Heart left ventricle (tissue), 16 donors: ENCODE results near the gene SRPK1. TPM values are rescaled to one million over a fixed set of nuclear protein-coding genes. Genes with fewer than 3 reads are reported as not detected.

ENCODE experiments used
- ATAC-seq, 4 donors: fragments of 200-7000 bp; cut with Tn5 transposase; one replicate each; pipeline ENCODE4 v1.9.1; 2020 to 2022; ENCODE audit warnings: moderate library complexity in 4 of 4, mild to moderate bottlenecking in 3 of 4, moderate number of reproducible peaks in 1 of 4
- DNase-seq, 5 donors: peaks; one replicate each; pipeline ENCODE4 v3.0.0-alpha.2; 2020
- H3K27ac ChIP-seq, 12 donors: fragments of 200-600 bp; sonication (generic) in 4 of 12; one replicate each; pipeline versions ENCODE4 v1.5.0 to v1.8.0; 2016 to 2022; ENCODE audit warnings: mild to moderate bottlenecking in 2 of 12
- H3K27me3 ChIP-seq, 9 donors: fragments of 200-600 bp; sonication (generic) in 2 of 9; one replicate each; pipeline versions ENCODE4 v1.5.1 to v1.8.0; 2016 to 2022; ENCODE audit warnings: mild to moderate bottlenecking in 3 of 9
- H3K36me3 ChIP-seq, 9 donors: fragments of 200-600 bp; sonication (generic) in 2 of 9; one replicate each; pipeline versions ENCODE4 v1.5.0 to v1.8.0; 2018 to 2022; ENCODE audit warnings: mild to moderate bottlenecking in 2 of 9
- H3K4me1 ChIP-seq, 12 donors: fragments of 200-600 bp; sonication (generic) in 4 of 12; one replicate each; pipeline versions ENCODE4 v1.5.0 to v1.8.0; 2016 to 2022; ENCODE audit warnings: mild to moderate bottlenecking in 3 of 12
- H3K4me3 ChIP-seq, 12 donors: fragments of 200-600 bp; sonication (generic) in 4 of 12; one replicate each; pipeline versions ENCODE4 v1.5.0 to v1.8.0; 2017 to 2022; ENCODE audit warnings: mild to moderate bottlenecking in 9 of 12, moderate library complexity in 4 of 12
- H3K9me3 ChIP-seq, 12 donors: fragments of 200-600 bp; sonication (generic) in 4 of 12; one replicate each; pipeline versions ENCODE4 v1.5.0 to v1.8.0; 2016 to 2022; ENCODE audit warnings: mild to moderate bottlenecking in 1 of 12
- POLR2A ChIP-seq, 2 donors: fragments of 450-650 bp; IDR thresholded peaks; one replicate each; pipeline ENCODE4 v1.6.1; 2017; ENCODE audit warnings: antibody characterized with exemption in 2 of 2, mild to moderate bottlenecking in 2 of 2, moderate library complexity in 2 of 2
- WGBS, 4 donors: extraction: QIAGEN DNeasy Blood & Tissue Kit in 2 of 4; methylation state at CpG; one replicate each; pipeline versions ENCODE4 v1.1.5 to v1.1.7; 2013 to 2018; 5-methylcytosine and 5-hydroxymethylcytosine counted together
- intact Hi-C, 10 donors: fragments of 100-400 bp; cut with DNase I; formaldehyde crosslinking; loops; one replicate each; pipeline versions ENCODE4 v1.11.1 to v1.14.2; 2022
- polyA plus RNA-seq, 2 donors: library from polyadenylated mRNA; stranded (reverse); fragments of 200-250 nt; gene quantifications; one replicate each; pipeline ENCODE4 v1.2.3, GENCODE V29; 2013
- total RNA-seq, 9 donors: library from RNA; depleted of rRNA in 2 of 9; stranded (reverse); fragments of >200 nt in 2 of 9; fragmentation: NEBNext Ultra II Directional in 3 of 9; extraction: Animal tissue kit (Norgen Biotek cat#: 25700) in 3 of 9; gene quantifications; one replicate each; pipeline versions ENCODE4 v1.1.0 to v1.2.4, GENCODE V29; 2016 to 2023
- TF ChIP-seq, protein P1 (sequence below), 12 donors: fragments of 200-600 bp; sonication (generic) in 4 of 12; IDR thresholded peaks; one replicate each; pipeline versions ENCODE4 v1.5.0 to v1.8.0; 2018 to 2022; ENCODE audit warnings: antibody characterized with exemption in 12 of 12, mild to moderate bottlenecking in 5 of 12
- donor health status: ischemic (EF 13 %, LVEDD 7.1; RV severe dilation, severe dysfunction).
- donor health status: healthy with polysubstance abuse.
- donor health status: DM: no; HTN: yes; CAD: no.
- donor health status: DM: no; HTN: no; CAD: no.
- donor health status: ischemic (EF 25% LVEDD 6.9; RV normal size, moderate dysfunction).
- donor health status: ischemic (EF 25% LVEDD 5.7; RV mildly dilated, moderate dysfunction).
- donor health status: healthy.
- donor health status: DM: yes; HTN: yes; CAD: no.
- donor health status: ischemic (EF 35%, LVEDD 5.7; RV mildly dilated, moderate dysfunction).
- donor health status: nonischemic (EF 11% LVEDD 7.7; RV severe dilation, severe dysfunction).
- donor health status: DM: yes; HTN: yes; CAD: no.
- donor health status: PGD.
- donor health status: ischemic (EF 29% LVEDD 5.4; RV normal size, mild dysfunction).
- donor health status: nonischemic (EF 23%, LVEDD 6.1; RV moderate dilation, normal function).

Gene SRPK1
- total and polyA plus RNA-seq, 11 donors = 5.0 to 41.7 (median 19.6) TPM

DNA sequence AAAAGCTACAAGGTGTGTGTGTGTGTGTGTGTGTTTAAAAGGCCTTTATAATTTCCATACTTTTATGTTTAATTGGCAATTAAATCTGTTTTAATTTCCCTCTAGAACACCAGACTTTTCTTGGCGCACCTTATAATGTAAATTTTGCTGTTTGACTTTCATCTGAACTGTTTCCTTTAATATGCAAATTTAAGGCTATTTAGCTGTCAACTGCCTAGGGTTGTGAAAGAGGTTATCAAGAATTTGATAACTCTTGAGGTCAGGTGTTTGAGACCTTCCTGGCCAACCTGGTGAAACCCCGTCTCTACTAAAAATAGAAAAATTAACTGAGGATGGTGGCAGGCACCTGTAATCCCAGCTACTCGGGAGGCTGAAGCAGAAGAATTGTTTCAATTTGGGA is 119.8 kb downstream of the SRPK1 start:
- WGBS, 4 donors = 56 to 68% (median 66%) methylated on average over 3 of the region's 3 CpGs
- Histone ChIP-seq H3K4me1 (peaks cover 0 to 8% (median 0%) of the 10 kb centered on the region in 12 donors), H3K27me3 (peaks cover 0 to 30% (median 0%) of the 10 kb centered on the region in 9 donors), H3K9me3 (no peaks in the 10 kb centered on the region), H3K27ac (no peak overlapping the region), H3K36me3 (no peaks in the 10 kb centered on the region), H3K4me3 (no peak overlapping the region)
- DNase-seq (no peak), ATAC-seq (no peak)
- intact Hi-C loops = no loop called here
- TF ChIP-seq, protein P1, sequence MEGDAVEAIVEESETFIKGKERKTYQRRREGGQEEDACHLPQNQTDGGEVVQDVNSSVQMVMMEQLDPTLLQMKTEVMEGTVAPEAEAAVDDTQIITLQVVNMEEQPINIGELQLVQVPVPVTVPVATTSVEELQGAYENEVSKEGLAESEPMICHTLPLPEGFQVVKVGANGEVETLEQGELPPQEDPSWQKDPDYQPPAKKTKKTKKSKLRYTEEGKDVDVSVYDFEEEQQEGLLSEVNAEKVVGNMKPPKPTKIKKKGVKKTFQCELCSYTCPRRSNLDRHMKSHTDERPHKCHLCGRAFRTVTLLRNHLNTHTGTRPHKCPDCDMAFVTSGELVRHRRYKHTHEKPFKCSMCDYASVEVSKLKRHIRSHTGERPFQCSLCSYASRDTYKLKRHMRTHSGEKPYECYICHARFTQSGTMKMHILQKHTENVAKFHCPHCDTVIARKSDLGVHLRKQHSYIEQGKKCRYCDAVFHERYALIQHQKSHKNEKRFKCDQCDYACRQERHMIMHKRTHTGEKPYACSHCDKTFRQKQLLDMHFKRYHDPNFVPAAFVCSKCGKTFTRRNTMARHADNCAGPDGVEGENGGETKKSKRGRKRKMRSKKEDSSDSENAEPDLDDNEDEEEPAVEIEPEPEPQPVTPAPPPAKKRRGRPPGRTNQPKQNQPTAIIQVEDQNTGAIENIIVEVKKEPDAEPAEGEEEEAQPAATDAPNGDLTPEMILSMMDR (IDR thresholded peaks at IDR 0.05) = no peak
- TF ChIP-seq POLR2A (IDR thresholded peaks at IDR 0.05) = no peak

DNA sequence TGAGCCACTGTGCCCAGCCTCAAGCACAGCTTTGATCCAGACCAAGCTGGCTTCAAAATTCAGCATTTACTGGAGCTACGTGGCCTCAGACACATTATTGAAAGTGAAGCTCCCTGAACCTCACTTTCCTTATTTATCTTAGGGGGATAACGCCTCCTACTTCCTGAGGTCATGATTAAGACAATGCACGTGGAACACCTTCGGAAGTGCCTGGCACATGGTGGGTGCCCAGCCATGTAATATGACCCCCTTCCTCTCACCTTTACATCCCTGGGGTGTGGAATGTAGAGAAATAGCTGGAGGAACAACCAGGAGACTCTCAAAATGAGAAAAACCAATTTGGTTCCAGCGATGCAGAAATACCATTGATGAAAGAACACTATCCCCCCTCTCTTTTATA is 122.2 kb downstream of the SRPK1 start:
- Histone ChIP-seq H3K36me3 (no peaks in the 10 kb centered on the region), H3K4me3 (no peak overlapping the region), H3K27me3 (peaks cover 0 to 21% (median 0%) of the 10 kb centered on the region in 9 donors), H3K9me3 (no peaks in the 10 kb centered on the region), H3K4me1 (no peaks in the 10 kb centered on the region), H3K27ac (no peak overlapping the region)
- WGBS, 4 donors = 62 to 68% (median 64%) methylated on average over 5 of the region's 5 CpGs
- ATAC-seq (no peak), DNase-seq (no peak)
- no peak for TF ChIP-seq POLR2A (IDR thresholded peaks at IDR 0.05)
- intact Hi-C loops = loop anchor here in 1 of 10 donors (1.0 kb wide), 1 partner anchor 11 kb away; no protein-coding TSS in a partner anchor

DNA sequence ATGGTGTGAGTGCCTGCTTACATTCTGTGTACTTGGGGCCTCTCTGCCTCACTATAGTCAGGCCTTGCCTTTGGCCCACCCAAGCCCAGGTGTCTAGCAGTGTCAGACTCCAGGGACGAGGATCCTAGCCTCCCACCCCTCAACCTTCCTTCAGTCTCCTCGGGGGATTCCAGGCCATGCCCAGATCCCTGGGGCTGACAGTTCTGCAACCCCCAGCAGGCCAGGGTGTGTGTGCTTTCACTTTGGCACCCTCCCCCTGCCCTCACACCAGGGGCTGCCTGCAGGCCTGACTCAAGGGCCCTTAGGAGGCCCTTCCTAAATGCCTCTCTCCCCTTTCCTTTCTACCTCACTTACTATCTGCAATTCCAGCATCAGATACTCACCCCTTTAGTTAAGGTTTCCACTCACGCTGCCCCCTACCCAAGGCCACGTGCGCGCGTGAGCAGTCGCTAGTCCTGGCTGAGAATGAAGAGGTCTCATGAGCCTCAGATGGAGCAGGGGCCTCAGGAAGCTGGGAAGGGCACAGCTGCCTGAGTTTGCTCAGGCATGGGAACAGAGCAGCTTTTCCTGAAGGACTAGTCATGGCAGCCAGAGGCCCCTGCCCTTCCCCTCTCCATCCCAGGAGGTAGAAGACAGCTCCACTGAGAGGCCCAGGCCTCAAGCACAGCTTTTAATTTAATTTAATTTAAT is 122.9 kb downstream of the SRPK1 start:
- Histone ChIP-seq H3K27me3 (peaks cover 0 to 21% (median 0%) of the 10 kb centered on the region in 9 donors), H3K4me1 (no peaks in the 10 kb centered on the region), H3K27ac (no peak overlapping the region), H3K9me3 (no peaks in the 10 kb centered on the region), H3K36me3 (no peaks in the 10 kb centered on the region), H3K4me3 (no peak overlapping the region)
- intact Hi-C loops = loop anchor here in 2 of 10 donors (1.0 kb wide), 1 partner anchor 11 kb away; no protein-coding TSS in a partner anchor
- ATAC-seq = peak in 1 of 4 donors; percentile 31
- TF ChIP-seq POLR2A (IDR thresholded peaks at IDR 0.05) = no peak
- TF ChIP-seq, protein P1 (IDR thresholded peaks at IDR 0.05) = no peak
- DNase-seq = no peak
- 74 to 84% (median 78%) methylated on average over 8 of the region's 8 CpGs for WGBS, 4 donors

DNA sequence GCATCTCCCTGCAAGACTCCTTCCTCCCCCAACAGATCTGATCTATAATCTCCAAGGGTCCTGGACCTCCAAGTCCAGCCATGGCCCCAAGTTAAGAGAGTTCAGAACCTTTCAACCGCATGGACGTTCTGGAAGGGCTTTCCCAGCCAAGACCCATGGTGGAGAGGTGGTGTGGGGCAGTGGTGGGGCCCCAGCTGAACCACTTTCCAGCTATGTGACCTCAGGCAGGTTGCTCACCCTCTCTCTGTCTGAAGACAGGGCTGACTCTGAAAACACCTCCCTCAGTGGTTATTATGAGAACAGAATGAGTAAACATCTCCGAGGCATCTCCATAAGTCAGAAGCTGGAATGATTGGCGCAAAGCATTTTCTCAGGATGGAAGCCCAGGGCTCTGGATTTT is 124.7 kb downstream of the SRPK1 start:
- Histone ChIP-seq H3K4me3 (no peak overlapping the region), H3K27ac (no peak overlapping the region), H3K27me3 (peaks cover 0 to 27% (median 0%) of the 10 kb centered on the region in 9 donors), H3K9me3 (no peaks in the 10 kb centered on the region), H3K4me1 (no peaks in the 10 kb centered on the region), H3K36me3 (no peaks in the 10 kb centered on the region)
- no peak for TF ChIP-seq POLR2A (IDR thresholded peaks at IDR 0.05)
- TF ChIP-seq, protein P1 (IDR thresholded peaks at IDR 0.05) = no peak
- intact Hi-C loops = no loop called here
- ATAC-seq (no peak), DNase-seq (no peak)
- 72 to 91% (median 81%) methylated on average over 4 of the region's 4 CpGs for WGBS, 4 donors
